GM12872 (cell line): ENCODE data around the gene NCAN.

Source experiments
- CTCF ChIP-seq: IDR thresholded peaks from 3 replicates; pipeline ENCODE4 v1.5.1; 2011; ENCODE audit warnings: low read depth, mild to moderate bottlenecking, low read length, moderate library complexity; ENCODE audit not compliant: insufficient read depth

The NCAN gene

GRCh38 chr19:19223060-19223459, 11.3 kb downstream of the NCAN start:
- no peak for TF ChIP-seq CTCF

DNA sequence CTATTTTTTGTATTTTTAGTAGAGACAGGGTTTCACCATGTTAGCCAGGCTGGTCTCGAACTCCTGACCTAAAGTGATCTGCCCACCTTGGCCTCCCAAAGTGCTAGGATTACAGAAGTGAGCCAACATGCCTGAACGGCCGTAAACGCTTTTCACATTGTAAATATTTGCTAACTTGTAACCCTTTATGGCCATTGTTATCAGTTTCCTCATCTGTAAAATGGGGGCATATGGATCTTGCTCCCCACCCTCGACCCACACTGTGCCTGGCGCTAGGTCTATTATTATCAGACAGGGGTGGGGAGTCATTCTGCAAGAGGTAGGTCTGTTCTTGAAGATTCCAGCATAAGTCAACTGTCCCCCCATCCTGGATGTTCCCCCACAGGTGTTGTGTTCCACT, 11.9 kb downstream of the NCAN start:
- no peak for TF ChIP-seq CTCF

DNA sequence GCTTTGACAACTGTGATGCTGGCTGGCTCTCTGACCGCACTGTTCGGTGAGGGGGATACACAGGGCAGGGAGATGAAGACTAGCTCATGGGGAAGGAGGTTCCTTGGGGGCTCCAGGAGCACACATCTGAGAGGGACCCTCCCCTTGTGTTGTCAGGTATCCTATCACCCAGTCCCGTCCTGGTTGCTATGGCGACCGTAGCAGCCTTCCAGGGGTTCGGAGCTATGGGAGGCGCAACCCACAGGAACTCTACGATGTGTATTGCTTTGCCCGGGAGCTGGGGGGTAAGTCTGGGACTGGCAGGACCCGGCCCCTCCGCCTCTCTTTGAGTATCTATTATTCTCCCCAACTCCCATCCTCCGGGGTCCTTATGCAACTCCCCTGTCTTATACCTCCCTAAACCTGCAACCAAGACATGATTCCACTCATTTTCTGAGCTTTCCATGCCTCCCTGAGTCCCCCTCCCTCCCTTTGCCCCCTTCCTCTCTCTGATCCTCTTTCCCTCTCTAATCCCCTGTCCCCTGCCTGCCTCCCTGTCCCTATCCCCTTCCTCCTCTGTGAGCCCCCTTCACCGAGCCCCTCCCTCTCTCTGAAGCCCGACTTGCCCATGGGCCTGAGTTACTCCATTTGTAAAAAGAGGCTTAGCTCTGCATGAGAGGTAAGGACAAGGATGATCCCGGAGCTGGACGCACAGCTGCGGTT, 12.5 kb downstream of the NCAN start:
- no peak for TF ChIP-seq CTCF

GRCh38 chr19:19224852-19225494, 13.2 kb downstream of the NCAN start:
- peak; percentile 76 for TF ChIP-seq CTCF

DNA sequence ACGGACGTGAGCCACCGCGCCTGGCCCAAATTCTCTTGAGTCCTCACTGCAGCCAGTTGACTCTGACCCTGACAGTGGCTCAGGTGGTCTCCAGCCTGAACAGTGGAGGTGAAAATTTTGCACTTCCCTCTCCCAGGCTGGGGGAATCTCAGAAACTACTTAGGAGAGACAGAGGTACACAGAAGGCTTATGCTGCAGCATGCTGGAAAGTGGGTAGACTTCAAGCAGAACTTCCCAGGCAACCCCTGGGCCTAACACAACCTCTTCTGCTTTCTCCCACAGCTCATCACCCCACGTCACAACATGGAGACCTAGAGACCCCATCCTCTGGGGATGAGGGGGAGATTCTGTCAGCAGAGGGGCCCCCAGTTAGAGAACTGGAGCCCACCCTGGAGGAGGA, 14.4 kb downstream of the NCAN start:
- no peak for TF ChIP-seq CTCF

- TF ChIP-seq CTCF, result no peak
These were observed 14.9 kb downstream of the NCAN start for GRCh38 chr19:19226663-19227062.

DNA sequence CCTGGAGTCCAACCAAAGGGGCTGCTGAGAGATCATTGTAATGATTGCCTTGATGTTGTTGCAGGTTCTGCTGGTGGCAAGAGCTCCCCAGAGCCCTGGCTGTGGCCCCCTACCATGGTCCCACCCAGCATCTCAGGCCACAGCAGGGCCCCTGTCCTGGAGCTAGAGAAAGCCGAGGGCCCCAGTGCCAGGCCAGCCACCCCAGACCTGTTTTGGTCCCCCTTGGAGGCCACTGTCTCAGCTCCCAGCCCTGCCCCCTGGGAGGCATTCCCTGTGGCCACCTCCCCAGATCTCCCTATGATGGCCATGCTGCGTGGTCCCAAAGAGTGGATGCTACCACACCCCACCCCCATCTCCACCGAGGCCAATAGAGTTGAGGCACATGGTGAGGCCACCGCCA, 15.5 kb downstream of the NCAN start:
- no peak for TF ChIP-seq CTCF
